Limb (tissue), 2 donors: ENCODE results near the gene PRMT3.
"Not testable (repeated sequence)": the region's sequence is repeated elsewhere in the genome, so short reads cannot be mapped to it uniquely, and the experiment has no call there.

Source experiments
- DNase-seq, 2 donors: peaks; one replicate each; pipeline ENCODE4 v3.0.0-alpha.2; 2016; ENCODE audit errors: extremely low spot score in 2 of 2

Gene PRMT3

GRCh38 chr11:20387261-20388095 lies at the start of gene PRMT3:
Gene PRMT3, plus strand, starts transcription at chr11:20387716. Its CDS starts 31 bp downstream, at chr11:20387747.
- DNase-seq: peak; percentile 95 to 98

DNA sequence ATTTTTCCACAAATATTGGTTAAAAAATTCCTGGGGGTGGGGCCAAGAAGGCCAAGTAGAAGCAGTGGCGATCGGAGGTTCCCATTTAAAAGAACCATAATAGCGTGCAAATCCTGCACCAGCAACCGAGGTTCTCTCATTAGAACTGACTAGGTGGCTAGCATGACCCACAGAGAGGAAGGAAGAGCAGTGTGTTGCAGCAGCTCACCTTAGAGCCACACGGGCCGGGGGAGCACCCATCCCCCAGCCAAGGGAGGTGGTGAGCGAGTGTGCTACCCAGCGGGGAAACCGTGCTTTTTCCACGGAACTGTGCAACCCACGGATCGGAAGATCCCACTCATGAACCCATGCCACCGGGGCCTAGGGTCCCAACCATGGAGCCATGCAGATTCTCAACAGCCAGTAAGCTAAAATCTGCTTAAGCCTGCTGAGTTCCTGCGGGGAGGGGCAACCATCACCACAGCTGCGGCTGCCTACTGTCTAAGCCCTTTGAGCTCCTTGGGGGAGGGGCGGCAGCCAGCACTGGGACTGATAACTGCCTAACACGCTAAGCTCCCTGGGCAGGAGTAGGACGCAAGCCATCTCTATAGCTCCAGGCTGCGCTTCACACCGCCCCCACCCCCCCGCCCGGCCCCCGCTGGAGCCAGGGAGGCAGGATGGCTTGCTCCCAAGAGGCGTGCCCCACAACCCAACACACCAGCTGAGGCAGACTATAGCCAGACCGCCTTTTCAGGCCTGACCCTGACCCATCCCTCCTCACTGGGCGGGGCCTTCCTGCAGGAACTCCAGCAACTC lies 45.0 kb upstream of the PRMT3 start:
- peak; percentile 60 to 67 for DNase-seq

GRCh38 chr11:20351136-20351535 lies 36.4 kb upstream of the PRMT3 start:
- DNase-seq: no peak

- no peak for DNase-seq
These were observed 35.7 kb upstream of the PRMT3 start for GRCh38 chr11:20351751-20352262.

DNA sequence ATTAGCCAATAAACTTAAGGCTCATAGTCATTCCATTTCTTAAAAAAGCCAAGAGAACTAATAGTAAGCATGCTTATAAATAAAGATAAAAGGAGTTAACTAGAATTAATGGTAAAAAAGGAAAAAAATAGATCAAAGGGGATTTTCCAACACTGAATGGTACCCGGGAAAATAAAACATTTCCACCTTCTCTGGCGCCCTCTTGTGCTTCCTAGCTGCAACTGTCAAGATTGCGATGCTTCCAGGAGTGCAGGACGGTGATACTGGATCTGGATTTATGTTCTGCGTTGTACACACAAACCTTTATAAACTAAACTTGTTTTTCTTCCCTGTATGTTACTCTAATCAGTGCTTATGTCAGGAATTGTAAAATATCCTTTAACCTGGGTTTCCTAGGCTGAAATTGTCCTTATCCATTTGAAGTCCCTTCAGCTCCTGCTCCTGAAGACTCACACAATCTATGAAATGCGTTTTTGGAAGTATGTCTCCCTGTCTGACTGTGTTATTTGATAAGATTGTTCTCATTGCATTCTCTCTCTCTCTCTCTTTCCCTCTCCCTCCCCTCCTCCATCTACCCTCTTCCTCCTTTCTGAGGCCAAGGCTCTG lies 33.6 kb upstream of the PRMT3 start:
- peak; percentile 36 to 67 for DNase-seq

GRCh38 chr11:20355221-20356219 lies 32.0 kb upstream of the PRMT3 start:
- no peak for DNase-seq

DNA sequence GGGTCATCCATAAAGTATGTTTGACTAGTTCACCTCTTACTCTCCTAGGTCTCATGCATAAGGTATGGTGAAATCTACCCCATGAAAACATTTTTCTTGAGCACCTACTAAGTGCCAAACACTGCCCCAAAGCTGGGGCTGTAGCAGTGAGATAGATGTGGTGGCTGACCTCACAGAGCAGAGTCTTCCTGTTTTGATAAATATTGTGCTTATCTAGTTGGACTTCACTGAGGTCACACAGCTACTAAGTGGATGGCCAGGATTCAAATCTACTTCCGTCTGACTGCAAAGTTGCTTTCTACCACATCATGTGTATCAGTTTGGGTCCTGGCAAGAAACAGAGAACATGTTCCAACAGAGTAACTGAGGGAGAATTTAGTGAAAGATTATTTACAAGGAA lies 30.4 kb upstream of the PRMT3 start:
- DNase-seq: no peak

GRCh38 chr11:20360650-20361049 lies 26.9 kb upstream of the PRMT3 start:
- no peak for DNase-seq

DNA sequence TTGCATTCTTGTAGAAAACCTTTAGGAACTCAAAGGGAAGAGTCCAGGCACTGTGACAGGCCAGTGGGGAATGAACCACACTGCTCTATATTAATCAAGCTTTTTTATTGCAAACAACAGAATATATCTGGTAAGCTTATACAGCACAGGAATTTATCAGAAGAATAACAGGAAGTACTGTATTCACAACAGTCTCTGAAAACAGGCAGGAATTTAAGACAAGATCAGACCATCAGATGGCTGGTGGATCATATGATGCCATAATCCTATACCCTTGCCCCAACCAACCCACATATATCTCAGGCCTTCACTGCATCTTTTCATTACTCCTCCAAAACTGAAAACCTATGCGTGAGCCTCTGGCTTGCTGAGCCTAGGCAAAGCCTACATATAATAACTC lies 25.0 kb upstream of the PRMT3 start:
- no peak for DNase-seq

DNA sequence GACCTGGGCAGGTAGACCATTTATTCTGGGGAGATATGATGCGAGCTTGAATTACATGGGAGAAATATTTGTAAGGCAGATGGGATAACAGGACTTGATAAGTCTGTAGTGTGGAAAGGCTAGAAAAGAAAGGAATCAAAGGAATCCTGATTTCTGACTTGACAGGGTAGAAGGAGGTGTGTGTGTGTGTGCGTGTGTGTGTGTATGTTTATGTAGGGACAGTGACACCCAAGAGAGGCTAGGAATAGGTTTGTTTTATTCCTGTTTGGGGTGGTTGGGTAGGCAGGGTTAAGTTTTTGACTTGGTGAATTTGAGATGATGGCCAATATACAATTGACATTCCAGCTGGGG lies 24.4 kb upstream of the PRMT3 start:
- no peak for DNase-seq

DNA sequence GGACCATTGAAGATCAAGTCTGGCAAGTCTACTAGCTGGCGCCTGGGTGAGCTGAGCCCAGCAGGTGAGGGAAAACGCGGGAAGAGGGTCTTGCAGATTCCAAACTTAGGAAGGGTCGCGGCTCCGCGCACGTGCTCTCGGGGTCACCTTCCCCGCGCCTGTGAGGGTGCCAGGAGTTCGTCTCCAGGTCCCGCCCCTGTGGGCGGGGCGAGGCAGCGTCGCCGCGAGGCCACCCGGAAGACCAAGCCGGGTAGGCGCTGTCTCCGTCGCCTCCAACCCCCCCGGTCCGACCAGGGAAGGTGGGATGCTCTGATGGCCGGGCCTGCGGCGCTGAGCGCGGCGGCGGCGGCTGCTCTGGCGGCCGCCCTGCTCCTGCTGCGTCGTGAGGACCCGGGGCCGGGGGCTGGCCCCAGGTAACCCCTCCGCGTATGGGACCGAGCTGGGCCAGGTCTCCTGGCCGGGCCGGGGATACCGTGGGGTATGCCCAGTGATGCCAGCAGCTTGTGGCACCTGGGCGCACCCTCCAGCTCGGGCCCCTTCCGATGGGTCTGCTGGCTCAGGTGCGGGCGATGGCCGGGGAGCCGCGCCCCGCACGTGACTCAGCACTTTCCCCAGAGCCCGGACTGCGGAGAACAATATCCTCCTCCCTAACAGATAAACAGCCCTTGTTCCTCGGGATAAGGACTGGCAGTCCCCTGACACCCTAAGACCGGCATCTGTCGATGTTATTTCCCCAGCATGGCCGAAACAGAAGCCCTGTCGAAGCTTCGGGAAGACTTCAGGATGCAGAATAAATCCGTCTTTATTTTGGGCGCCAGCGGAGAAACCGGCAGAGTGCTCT lies 23.8 kb upstream of the PRMT3 start, which contains the start of gene HTATIP2:
Gene HTATIP2, plus strand, starts transcription at position 215 of the 841 bp plus-strand sequence. Its CDS starts 524 bp downstream, at position 739.
- DNase-seq: peak in 1 of 2 donors; percentile 52

DNA sequence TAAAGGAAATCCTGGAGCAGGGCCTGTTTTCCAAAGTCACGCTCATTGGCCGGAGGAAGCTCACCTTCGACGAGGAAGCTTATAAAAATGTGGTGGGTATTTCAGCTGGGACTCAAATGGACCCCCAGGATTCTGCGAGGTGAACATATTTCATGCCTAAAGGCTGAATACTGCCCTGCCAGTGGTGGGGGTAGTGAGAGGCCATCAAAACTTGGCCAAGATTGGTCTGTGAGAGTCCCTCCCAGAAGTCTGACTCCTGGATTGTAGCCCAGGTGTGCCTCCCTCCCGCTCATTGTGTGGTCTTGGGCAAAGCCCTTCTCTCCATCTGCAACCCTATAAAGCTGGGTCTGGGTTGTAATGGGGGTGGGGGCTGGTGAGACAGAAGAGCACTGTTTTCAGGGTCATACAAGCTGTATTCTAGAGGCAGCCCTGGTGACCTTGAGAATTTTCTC lies 23.1 kb upstream of the PRMT3 start:
- DNase-seq: no peak

- not testable (repeated sequence) for DNase-seq
These were observed 22.1 kb upstream of the PRMT3 start for GRCh38 chr11:20365465-20365864.

DNA sequence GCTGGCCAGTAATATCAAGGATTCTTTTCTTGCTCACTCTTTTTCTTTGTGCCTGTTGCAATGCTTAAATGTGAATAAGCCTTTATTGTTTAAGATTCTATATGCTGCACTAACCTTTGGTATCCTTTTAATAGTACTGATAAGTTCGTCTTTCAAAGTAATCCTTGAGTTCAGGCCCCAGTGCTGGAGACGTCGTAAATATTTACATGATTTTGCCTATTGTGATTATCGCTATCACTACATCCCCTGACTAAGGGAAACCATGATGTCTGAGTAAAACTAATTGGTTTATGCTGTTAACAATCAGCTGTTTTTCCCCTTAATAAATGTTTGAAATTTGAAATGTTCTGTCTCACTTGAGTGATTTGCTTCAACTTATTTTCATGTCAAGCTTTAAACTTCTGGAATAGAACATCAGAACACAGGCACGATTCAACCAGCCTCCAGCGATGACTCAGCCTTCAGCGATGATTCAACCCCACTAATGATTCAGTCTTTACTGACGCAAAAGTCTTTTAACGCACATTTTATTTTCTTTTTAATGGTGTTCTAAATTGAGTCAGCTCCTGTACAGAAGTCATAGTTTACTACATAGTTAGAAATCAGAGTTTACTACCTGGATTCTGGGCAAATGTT lies 20.1 kb upstream of the PRMT3 start:
- no peak for DNase-seq

GRCh38 chr11:20368438-20368837 lies 19.1 kb upstream of the PRMT3 start:
- no peak for DNase-seq

DNA sequence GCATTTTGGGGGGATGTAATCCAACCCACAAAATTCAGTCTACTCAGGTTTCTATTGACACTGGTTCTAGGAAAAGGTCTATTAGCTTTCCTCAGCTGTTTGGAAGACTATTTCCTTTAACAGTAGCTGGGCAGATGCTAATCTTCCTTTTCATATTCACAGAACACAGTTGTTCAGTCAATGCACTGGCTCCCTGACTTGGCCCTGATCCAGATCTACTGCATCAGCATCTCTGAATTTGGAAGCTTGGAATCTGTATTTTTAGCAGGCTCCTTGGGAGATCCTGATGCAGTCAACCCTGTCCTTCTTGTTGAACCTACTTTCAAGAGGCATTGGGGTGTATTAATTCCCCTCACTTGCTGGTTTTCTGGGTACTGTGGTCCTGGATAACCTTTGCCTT lies 17.7 kb upstream of the PRMT3 start:
- DNase-seq: no peak

GRCh38 chr11:20372081-20372626 lies 15.4 kb upstream of the PRMT3 start:
- DNase-seq: no peak

DNA sequence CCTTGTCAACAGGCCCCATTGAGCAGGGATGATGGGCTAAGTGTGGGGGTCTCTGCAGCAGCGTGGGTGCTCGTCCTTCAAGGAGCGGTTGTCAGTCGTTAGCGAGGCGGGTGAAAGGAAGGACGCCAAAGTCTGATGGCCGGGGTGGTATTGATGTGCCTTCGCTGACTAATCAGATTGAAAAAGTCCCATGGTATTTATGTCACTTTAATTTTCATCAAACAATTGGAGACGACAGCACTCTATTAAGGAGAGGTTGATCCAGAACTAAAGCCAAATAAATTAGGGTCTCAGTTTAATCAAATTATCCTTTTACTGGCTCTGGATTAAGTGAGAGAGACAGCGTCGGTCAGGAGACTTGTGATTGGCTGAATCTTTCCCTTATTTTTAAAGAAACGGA lies 14.4 kb upstream of the PRMT3 start:
- DNase-seq: no peak
